AG04450 (cell line): ENCODE data around the gene CACNA2D2. TPM values are rescaled to one million over a fixed set of nuclear protein-coding genes. Genes with fewer than 3 reads are reported as not detected.

Source experiments
- CTCF ChIA-PET: fragments of 300-600, 350-600 bp; formaldehyde crosslinking; extraction: SDS; loops from one replicate; lab custom pipeline; 2022; ENCODE audit warnings: antibody characterized with exemption, inconsistent platforms; lab: Charles Lee
- POLR2A ChIA-PET: fragments of 350-600 bp; formaldehyde crosslinking; extraction: SDS; loops from one replicate; lab custom pipeline; 2021; ENCODE audit warnings: antibody characterized with exemption, inconsistent platforms; lab: Yijun Ruan, JAX
- DNase-seq: peaks from one replicate; pipeline ENCODE4 v3.0.0-alpha.2; 2011; ENCODE audit warnings: low read depth, low spot score
- H3K27ac ChIP-seq: one replicate; pipeline ENCODE4 v1.5.1; 2012; ENCODE audit warnings: low read depth, low read length, control low read depth
- H3K27me3 ChIP-seq: one replicate; pipeline ENCODE4 v1.6.0; 2012; ENCODE audit warnings: low read length; ENCODE audit not compliant: control insufficient read depth, insufficient read depth
- H3K4me3 ChIP-seq: 2 replicates; pipeline ENCODE4 v1.5.1; 2011; ENCODE audit warnings: mild to moderate bottlenecking, low read depth, low read length, control low read depth
- H3K9me3 ChIP-seq: 2 replicates; pipeline ENCODE4 v1.5.1; 2012; ENCODE audit warnings: low read length; ENCODE audit not compliant: control insufficient read depth, insufficient read depth
- CTCF ChIP-seq: IDR thresholded peaks from 2 replicates; pipeline ENCODE4 v1.5.1; 2011; ENCODE audit warnings: low read depth, low read length, control low read depth, inconsistent platforms
- polyA plus RNA-seq: library from polyadenylated mRNA; depleted of rRNA; stranded (reverse); fragments of >200 nt; gene quantifications from 2 replicates; pipeline ENCODE4 v1.2.3, GENCODE V29; 2011; rRNA removed
- small RNA-seq: library from RNA; depleted of rRNA; stranded (forward); fragments of <200 nt; gene quantifications from one replicate; pipeline ENCODE3, GENCODE V24; 2012; ENCODE audit warnings: low read depth; ENCODE audit not compliant: insufficient read length

Gene CACNA2D2
- polyA plus RNA-seq, 1 experiment: 0.09 TPM

- TF ChIP-seq CTCF: no peak
- Histone ChIP-seq H3K4me3 (no peak overlapping the region), H3K27ac (no peak overlapping the region), H3K27me3 (no peaks in the 10 kb centered on the region), H3K9me3 (no peaks in the 10 kb centered on the region; the same call in 1 of the 2 replicates)
- ChIA-PET CTCF (interaction anchor here (0.7 kb wide), 1 partner anchor 10 kb away, joined by 5 read pairs; no protein-coding TSS in a partner anchor), POLR2A (interaction anchor here (0.8 to 0.9 kb wide), 2 partner anchors 13 to 15 kb away, joined by 4 read pairs; partner anchors contain the start of genes HYAL3, NAA80 and TUSC2)
- no peak for DNase-seq
Measured at GRCh38 chr3:50314816-50315215, 188.6 kb downstream of the CACNA2D2 start.

- no peak for DNase-seq
- Histone ChIP-seq H3K27me3 (no peaks in the 10 kb centered on the region), H3K4me3 (no peak overlapping the region), H3K27ac (no peak overlapping the region), H3K9me3 (peaks cover 3% of the 10 kb centered on the region)
- CTCF ChIA-PET: no interaction called here
- POLR2A ChIA-PET: interaction anchor here (0.8 kb wide), 1 partner anchor 14 kb away, joined by 4 read pairs; the partner anchor contains the start of gene TUSC2
- no peak for TF ChIP-seq CTCF
Measured at GRCh38 chr3:50314342-50314741, 189.1 kb downstream of the CACNA2D2 start.

Small RNAs within 50 kb of the gene (small RNA-seq; reads per million reads assigned to genes)
- not detected for gene RNA5SP131

Other genes starting within 250 kb of the CACNA2D2 start
- gene SEMA3B, start 234.5 kb downstream of the CACNA2D2 start, polyA plus RNA-seq: 22.0 and 24.7 TPM in 2 replicates
- gene LSMEM2, start 224.5 kb downstream of the CACNA2D2 start, polyA plus RNA-seq: not detected in 2 replicates
- gene IFRD2, start 211.2 kb downstream of the CACNA2D2 start, polyA plus RNA-seq: 19.3 and 20.6 TPM in 2 replicates
- gene HYAL3, start 204.2 kb downstream of the CACNA2D2 start, polyA plus RNA-seq: 3.0 and 4.7 TPM in 2 replicates
- gene NAA80, start 204.2 kb downstream of the CACNA2D2 start, polyA plus RNA-seq: 2.0 and 4.6 TPM in 2 replicates
- gene HYAL1, start 200.1 kb downstream of the CACNA2D2 start, polyA plus RNA-seq: 0.25 and 0.32 TPM in 2 replicates
- gene HYAL2, start 180.9 kb downstream of the CACNA2D2 start, polyA plus RNA-seq: 46.6 and 59.7 TPM in 2 replicates
- 25.3 and 28.1 TPM in 2 replicates for gene TUSC2, start 175.4 kb downstream of the CACNA2D2 start, polyA plus RNA-seq
- gene RASSF1, start 162.8 kb downstream of the CACNA2D2 start, polyA plus RNA-seq: 25.1 and 26.5 TPM in 2 replicates
- 0.87 and 1.1 TPM in 2 replicates for gene ZMYND10, start 157.9 kb downstream of the CACNA2D2 start, polyA plus RNA-seq
- gene NPRL2, start 152.9 kb downstream of the CACNA2D2 start, polyA plus RNA-seq: 25.6 and 30.2 TPM in 2 replicates
- gene CYB561D2, start 152.8 kb downstream of the CACNA2D2 start, polyA plus RNA-seq: 14.5 and 19.7 TPM in 2 replicates
- 26.6 and 38.1 TPM in 2 replicates for gene TMEM115, start 144.1 kb downstream of the CACNA2D2 start, polyA plus RNA-seq
- 10.0 and 11.7 TPM in 2 replicates for gene C3orf18, start 64.1 kb upstream of the CACNA2D2 start, polyA plus RNA-seq
- gene HEMK1, start 65.9 kb upstream of the CACNA2D2 start, polyA plus RNA-seq: 12.1 and 15.5 TPM in 2 replicates
- gene CISH, start 108.1 kb upstream of the CACNA2D2 start, polyA plus RNA-seq: 2.4 and 4.1 TPM in 2 replicates
- 35.7 and 42.3 TPM in 2 replicates for gene MAPKAPK3, start 113.5 kb upstream of the CACNA2D2 start, polyA plus RNA-seq
- gene DOCK3, start 171.3 kb upstream of the CACNA2D2 start, polyA plus RNA-seq: 0.07 and 0.10 TPM in 2 replicates